HCT116 (cell line): ENCODE results near the gene USP54. TPM values are rescaled to one million over a fixed set of nuclear protein-coding genes. Genes with fewer than 3 reads are reported as not detected.
A peak's percentile ranks its signal among the peaks of the same experiment; 100 is the strongest.

Experiments used
- ATAC-seq: fragments of 200-7000 bp; cut with Tn5 transposase; 2 replicates; pipeline ENCODE4 v1.9.1; 2020; ENCODE audit warnings: mild to moderate bottlenecking, moderate library complexity
- BruUV-seq: library from RNA; stranded (reverse); fragments of 400-500 nt; replicated peaks from 2 replicates; lab custom pipeline; 2021; lab: Mats Ljungman, UMichigan
- CTCF ChIA-PET: fragments of 300-600 bp; sonication (Branson Sonifier 250); formaldehyde crosslinking; loops from one replicate; lab custom pipeline; 2021; ENCODE audit warnings: antibody characterized with exemption; lab: Charles Lee
- POLR2A ChIA-PET: fragments of 300-600, 350-600 bp; sonication (Branson Sonifier 250); formaldehyde crosslinking; loops from one replicate; lab custom pipeline; 2021; ENCODE audit warnings: antibody characterized with exemption; lab: Charles Lee
- RAD21 ChIA-PET, 2 experiments: fragments of 300-600 bp; sonication (Branson Sonifier 250); formaldehyde crosslinking; loops; one replicate each; lab custom pipeline; 2023; ENCODE audit warnings: low total read pairs in 2 of 2; ENCODE audit not compliant: uncharacterized antibody in 2 of 2, unreplicated experiment in 2 of 2, low non-redundant PET in 1 of 2; lab: Charles Lee
- DNase-seq: peaks from one replicate; pipeline ENCODE4 v3.0.0-alpha.2; 2010; ENCODE audit warnings: low read depth, low spot score
- H2AFZ ChIP-seq: fragments of 200-600 bp; shearing (Covaris generic), sonication (generic); 2 replicates; pipeline ENCODE4 v1.6.1; 2017; ENCODE audit warnings: low read depth, mixed run types, mixed read lengths, antibody characterized with exemption, low read length; ENCODE audit not compliant: poor library complexity, severe bottlenecking
- H3K27ac ChIP-seq: 2 replicates; pipeline ENCODE4 v1.5.1; 2012; ENCODE audit warnings: low read depth, low read length
- H3K27me3 ChIP-seq: fragments of 200-600 bp; sonication (generic); 2 replicates; pipeline ENCODE4 v1.6.1; 2016; ENCODE audit warnings: mixed run types, low read length, mixed read lengths; ENCODE audit not compliant: insufficient read depth
- H3K36me3 ChIP-seq, 2 experiments: fragments of 200-500 bp in 1 of 2; fragments of 200-600 bp in 1 of 2; sonication (Bioruptor generic) in 1 of 2; sonication (generic) in 1 of 2; 2 replicates each; pipeline versions ENCODE4 v1.5.1 to v1.6.1; 2014 to 2016; ENCODE audit warnings: low read length in 2 of 2, inconsistent platforms in 1 of 2, mixed read lengths in 1 of 2, mixed run types in 1 of 2; ENCODE audit not compliant: insufficient read depth in 2 of 2, control insufficient read depth in 1 of 2
- H3K4me1 ChIP-seq, 2 experiments: fragments of 200-600 bp in 1 of 2; sonication (generic) in 1 of 2; 2 replicates each; pipeline versions ENCODE4 v1.5.1 to v1.6.1; 2012 to 2017; ENCODE audit warnings: low read length in 2 of 2, inconsistent platforms in 1 of 2, mild to moderate bottlenecking in 1 of 2, mixed read lengths in 1 of 2, mixed run types in 1 of 2, moderate library complexity in 1 of 2; ENCODE audit not compliant: insufficient read depth in 2 of 2, control insufficient read depth in 1 of 2
- H3K4me2 ChIP-seq: fragments of 200-600 bp; sonication (generic); 2 replicates; pipeline ENCODE4 v1.6.1; 2017; ENCODE audit warnings: mixed run types, low read length, mixed read lengths
- H3K4me3 ChIP-seq, 2 experiments: fragments of 200-600 bp in 1 of 2; sonication (generic) in 1 of 2; replicated peaks in 1 of 2; 2 replicates each; pipeline ENCODE4 v1.5.1; 2011 to 2016; ENCODE audit warnings: low read length in 2 of 2, control low read depth in 1 of 2, low read depth in 1 of 2, mild to moderate bottlenecking in 1 of 2, mixed read lengths in 1 of 2, mixed run types in 1 of 2
- H3K79me2 ChIP-seq: fragments of 200-600 bp; sonication (generic); 2 replicates; pipeline ENCODE4 v1.6.1; 2017; ENCODE audit warnings: mild to moderate bottlenecking, mixed run types, low read length, moderate library complexity, mixed read lengths; ENCODE audit not compliant: insufficient read depth
- H3K9ac ChIP-seq: fragments of 200-600 bp; sonication (generic); 2 replicates; pipeline ENCODE4 v1.6.1; 2016; ENCODE audit warnings: low read length, mixed read lengths
- H3K9me2 ChIP-seq: fragments of 200-600 bp; sonication (generic), shearing (Covaris generic); 2 replicates; pipeline ENCODE4 v1.6.1; 2017; ENCODE audit warnings: mixed run types, mild to moderate bottlenecking, moderate library complexity; ENCODE audit not compliant: insufficient read depth
- H3K9me3 ChIP-seq, 2 experiments: fragments of 200-500 bp in 1 of 2; fragments of 200-600 bp in 1 of 2; sonication (Bioruptor generic) in 1 of 2; sonication (generic) in 1 of 2; 2 replicates each; pipeline ENCODE4 v1.6.1; 2014 to 2017; ENCODE audit warnings: low read length in 2 of 2, mixed read lengths in 2 of 2, inconsistent platforms in 1 of 2, low read depth in 1 of 2, mild to moderate bottlenecking in 1 of 2, mixed run types in 1 of 2, moderate library complexity in 1 of 2; ENCODE audit not compliant: control insufficient read depth in 1 of 2, insufficient read depth in 1 of 2
- H4K20me1 ChIP-seq: fragments of 200-600 bp; sonication (generic), shearing (Covaris generic); 2 replicates; pipeline ENCODE4 v1.6.1; 2017; ENCODE audit warnings: mixed run types, mild to moderate bottlenecking, moderate library complexity; ENCODE audit not compliant: insufficient read depth
- CBX3 ChIP-seq: IDR thresholded peaks from 2 replicates; pipeline ENCODE4 v1.6.1; 2012; ENCODE audit warnings: low read depth
- CEBPB ChIP-seq: IDR thresholded peaks from 2 replicates; pipeline ENCODE4 v1.6.1; 2012; ENCODE audit warnings: low read depth
- EGR1 ChIP-seq: IDR thresholded peaks from 2 replicates; pipeline ENCODE4 v1.6.1; 2012; ENCODE audit warnings: low read depth
- ELF1 ChIP-seq: IDR thresholded peaks from 2 replicates; pipeline ENCODE4 v1.6.1; 2012; ENCODE audit warnings: low read depth, borderline replicate concordance
- EZH2phosphoT487 ChIP-seq: fragments of 200-600 bp; IDR thresholded peaks from 2 replicates; pipeline ENCODE4 v1.6.1; 2018; ENCODE audit warnings: antibody characterized with exemption, borderline replicate concordance
- POLR2AphosphoS5 ChIP-seq: IDR thresholded peaks from 2 replicates; pipeline ENCODE4 v1.6.1; 2011; ENCODE audit warnings: mild to moderate bottlenecking, low read depth, low read length, moderate library complexity
- intact Hi-C: fragments of 100-400 bp; cut with micrococcal nuclease; formaldehyde crosslinking; loops from 2 replicates; pipeline ENCODE4 v1.10.0; 2022
- total RNA-seq: library from RNA; stranded (reverse); gene quantifications from one replicate; pipeline ENCODE4 v1.2.1, GENCODE V29; 2021; ENCODE audit not compliant: unreplicated experiment
- TF ChIP-seq, protein P1 (sequence below): IDR thresholded peaks from 2 replicates; pipeline ENCODE4 v1.6.1; 2011; ENCODE audit warnings: mild to moderate bottlenecking, low read length, moderate library complexity; ENCODE audit not compliant: insufficient replicate concordance; ENCODE audit errors: extremely low read depth
- TF ChIP-seq, protein P2 (sequence below): IDR thresholded peaks from 2 replicates; pipeline ENCODE4 v1.6.1; 2012

The USP54 gene
- total RNA-seq, 1 experiment from 2014 or later: 28.0 TPM

DNA sequence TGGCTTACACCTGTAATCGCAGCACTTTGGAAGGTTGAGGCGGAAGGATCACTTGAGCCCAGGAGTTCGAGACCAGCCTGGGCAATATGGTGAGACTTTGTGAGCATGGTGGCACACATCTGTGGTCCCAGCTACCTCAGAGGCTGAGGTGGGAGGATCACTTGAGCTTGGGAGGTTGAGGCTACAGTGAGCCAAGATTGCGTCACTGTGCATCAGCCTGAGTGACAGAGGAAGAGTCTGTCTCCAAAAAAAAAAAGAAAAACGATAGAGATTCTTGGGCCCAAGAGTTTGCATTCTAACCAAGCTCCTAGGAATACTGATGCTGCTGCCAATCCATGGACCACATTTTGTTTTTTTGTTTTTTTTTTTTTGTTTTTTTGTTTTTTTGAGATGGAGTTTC, 38.0 kb upstream of the USP54 start (continued):
- no peak for TF ChIP-seq CEBPB
- no peak for TF ChIP-seq ELF1
- TF ChIP-seq CBX3: no peak

DNA sequence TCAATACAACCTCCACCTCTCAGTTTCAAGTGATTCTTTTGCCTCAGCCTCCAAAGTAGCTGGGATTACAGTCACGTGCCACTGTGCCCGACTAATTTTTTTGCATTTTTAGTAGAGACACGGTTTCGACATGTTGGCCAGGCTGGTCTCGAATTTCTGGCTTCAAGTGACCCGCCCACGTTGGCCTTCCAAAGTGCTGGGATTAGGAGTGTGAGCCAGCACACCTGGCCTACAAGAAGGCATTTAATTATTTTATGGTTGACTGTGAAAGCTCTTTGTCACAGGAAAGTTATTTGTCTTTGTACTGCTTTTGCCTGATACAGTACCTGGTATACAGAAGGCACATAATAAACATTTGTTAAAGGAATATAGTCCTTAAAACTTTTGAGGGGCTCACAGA, 37.3 kb upstream of the USP54 start:
- H3K27ac ChIP-seq: no peak overlapping the region
- no peaks in the 10 kb centered on the region for H4K20me1 ChIP-seq
- ATAC-seq (no peak), DNase-seq (no peak)
- H3K36me3 ChIP-seq: no peaks in the 10 kb centered on the region
- peaks cover 0 to 9% of the 10 kb centered on the region in 2 experiments; a peak in 2 of 4 replicates for H3K4me1 ChIP-seq
- no TSS peak for BruUV-seq
- no peaks in the 10 kb centered on the region for H3K9me2 ChIP-seq
- POLR2A ChIA-PET: no interaction called here
- H3K9me3 ChIP-seq: no peaks in the 10 kb centered on the region
- TF ChIP-seq EGR1: no peak
- H3K4me2 ChIP-seq: no peak overlapping the region
- H3K27me3 ChIP-seq: no peaks in the 10 kb centered on the region
- RAD21 ChIA-PET: no interaction called here
- peaks cover 13% of the 10 kb centered on the region for H3K79me2 ChIP-seq
- H2AFZ ChIP-seq: no peak overlapping the region
- CTCF ChIA-PET: no interaction called here
- no peak overlapping the region for H3K9ac ChIP-seq
- no peak overlapping the region for H3K4me3 ChIP-seq
- intact Hi-C loops: loop anchor here (5.0 kb wide), 1 partner anchor 381 kb away; the partner anchor contains the start of gene DNAJC9

DNA sequence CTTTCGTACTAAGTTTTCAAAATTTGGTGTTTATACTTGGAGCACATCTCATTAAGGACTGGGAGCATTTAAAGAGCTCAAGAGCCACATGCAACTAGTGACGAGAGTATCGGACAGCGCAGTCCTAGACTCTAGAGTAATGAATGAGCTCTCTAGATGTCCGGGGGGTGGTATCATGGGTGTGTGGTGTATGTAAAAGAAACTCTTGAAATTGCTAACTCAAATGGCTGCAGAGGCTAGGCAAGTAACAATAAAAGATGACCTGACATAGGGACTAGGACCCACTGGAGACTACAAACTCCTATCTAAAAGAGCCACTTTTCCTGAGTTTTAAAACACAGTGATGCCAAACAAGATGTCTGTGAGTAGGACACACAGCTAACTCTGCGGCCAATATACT, 36.2 kb upstream of the USP54 start:
- Histone ChIP-seq H3K36me3 (no peaks in the 10 kb centered on the region), H4K20me1 (no peaks in the 10 kb centered on the region), H3K4me3 (no peak overlapping the region), H3K4me2 (peak overlapping the region; percentile 79; the same call in 1 of the 2 replicates), H3K9me3 (no peaks in the 10 kb centered on the region), H3K9ac (no peak overlapping the region), H3K27ac (no peak overlapping the region), H3K79me2 (peaks cover 13% of the 10 kb centered on the region), H3K27me3 (no peaks in the 10 kb centered on the region), H3K9me2 (no peaks in the 10 kb centered on the region), H3K4me1 (peaks cover 0 to 9% of the 10 kb centered on the region in 2 experiments; a peak in 2 of 4 replicates), H2AFZ (no peak overlapping the region)
- intact Hi-C loops: loop anchor here (5.0 kb wide), 1 partner anchor 380 kb away; the partner anchor contains the start of gene DNAJC9
- no TSS peak for BruUV-seq
- ChIA-PET CTCF (interaction anchor here (1.0 kb wide), 1 partner anchor 363 kb away, joined by 3 read pairs; no protein-coding TSS in a partner anchor), POLR2A (interaction anchor here (0.8 to 1.0 kb wide), 2 partner anchors 15 to 380 kb away, joined by 3 read pairs; partner anchors contain the start of gene DNAJC9), RAD21 (no interaction called here)
- ATAC-seq (no peak), DNase-seq (no peak)
- TF ChIP-seq, protein P1, sequence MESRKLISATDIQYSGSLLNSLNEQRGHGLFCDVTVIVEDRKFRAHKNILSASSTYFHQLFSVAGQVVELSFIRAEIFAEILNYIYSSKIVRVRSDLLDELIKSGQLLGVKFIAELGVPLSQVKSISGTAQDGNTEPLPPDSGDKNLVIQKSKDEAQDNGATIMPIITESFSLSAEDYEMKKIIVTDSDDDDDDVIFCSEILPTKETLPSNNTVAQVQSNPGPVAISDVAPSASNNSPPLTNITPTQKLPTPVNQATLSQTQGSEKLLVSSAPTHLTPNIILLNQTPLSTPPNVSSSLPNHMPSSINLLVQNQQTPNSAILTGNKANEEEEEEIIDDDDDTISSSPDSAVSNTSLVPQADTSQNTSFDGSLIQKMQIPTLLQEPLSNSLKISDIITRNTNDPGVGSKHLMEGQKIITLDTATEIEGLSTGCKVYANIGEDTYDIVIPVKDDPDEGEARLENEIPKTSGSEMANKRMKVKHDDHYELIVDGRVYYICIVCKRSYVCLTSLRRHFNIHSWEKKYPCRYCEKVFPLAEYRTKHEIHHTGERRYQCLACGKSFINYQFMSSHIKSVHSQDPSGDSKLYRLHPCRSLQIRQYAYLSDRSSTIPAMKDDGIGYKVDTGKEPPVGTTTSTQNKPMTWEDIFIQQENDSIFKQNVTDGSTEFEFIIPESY: no peak
- no peak for TF ChIP-seq EZH2phosphoT487
- TF ChIP-seq, protein P2, sequence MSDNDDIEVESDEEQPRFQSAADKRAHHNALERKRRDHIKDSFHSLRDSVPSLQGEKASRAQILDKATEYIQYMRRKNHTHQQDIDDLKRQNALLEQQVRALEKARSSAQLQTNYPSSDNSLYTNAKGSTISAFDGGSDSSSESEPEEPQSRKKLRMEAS: no peak
- TF ChIP-seq POLR2AphosphoS5: 0 out of 2 replicates have a peak, but pooled peaks have one; percentile 12
